Activated CD4-positive, alpha-beta T cell treated with anti-CD3 and anti-CD28 coated beads, Interleukin-2, amount 10 ng/mL, durations not matched to agents 24 days and 14 days (primary cell): ENCODE results near the gene GPR108. TPM values are rescaled to one million over a fixed set of nuclear protein-coding genes. Genes with fewer than 3 reads are reported as not detected.

Experiments
- DNase-seq: peaks from one replicate; pipeline ENCODE4 v3.0.0; 2022
- H3K27ac Mint-ChIP-seq: one replicate; pipeline ENCODE4 v1.8.0; 2022; ENCODE audit warnings: mild to moderate bottlenecking, mixed read lengths
- H3K27me3 Mint-ChIP-seq: one replicate; pipeline ENCODE4 v1.8.0; 2022; ENCODE audit warnings: mixed read lengths
- H3K36me3 Mint-ChIP-seq: one replicate; pipeline ENCODE4 v1.8.0; 2022; ENCODE audit warnings: low read depth, mild to moderate bottlenecking, mixed read lengths
- H3K4me1 Mint-ChIP-seq: one replicate; pipeline ENCODE4 v1.8.0; 2021; ENCODE audit warnings: mixed read lengths
- H3K4me3 Mint-ChIP-seq: one replicate; pipeline ENCODE4 v1.8.0; 2022; ENCODE audit warnings: mild to moderate bottlenecking, moderate library complexity, mixed read lengths
- H3K9me3 Mint-ChIP-seq: one replicate; pipeline ENCODE4 v1.8.0; 2021; ENCODE audit warnings: mixed read lengths
- intact Hi-C: fragments of 100-400 bp; cut with micrococcal nuclease; formaldehyde crosslinking; loops from one replicate; pipeline ENCODE4 v1.15.1; 2023
- total RNA-seq: library from RNA; stranded (reverse); gene quantifications from 2 replicates; pipeline ENCODE4 v1.2.3, GENCODE V29; 2022

GPR108 gene
- total RNA-seq, 1 donor from 2014 or later, result 97.7 TPM

DNA sequence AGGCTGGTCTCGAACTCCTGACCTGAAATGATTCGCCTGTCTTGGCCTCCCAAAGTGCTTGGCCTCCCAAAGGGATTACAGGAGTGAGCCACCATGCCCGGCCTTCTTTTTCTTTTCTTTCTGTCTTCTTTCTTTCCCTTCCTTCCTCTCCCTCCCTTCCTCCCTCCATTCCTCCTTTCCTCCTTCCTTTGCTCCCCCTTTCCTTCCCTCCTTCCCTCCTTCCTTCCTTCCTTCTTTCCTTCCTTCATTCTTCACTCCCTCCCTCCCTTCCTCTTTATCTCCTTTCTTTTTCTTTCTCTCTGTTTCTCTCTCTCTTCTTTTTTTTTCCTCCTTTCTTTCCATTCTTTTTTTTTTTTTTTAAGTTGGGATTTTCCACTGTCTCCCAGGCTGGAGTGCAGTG lies 29.0 kb downstream of the GPR108 start:
- intact Hi-C loops, result no loop called here
- Mint-ChIP-seq H3K4me1 (peaks cover 13% of the 10 kb centered on the region), H3K27ac (no peak overlapping the region), H3K27me3 (peaks cover 44% of the 10 kb centered on the region), H3K9me3 (no peaks in the 10 kb centered on the region), H3K4me3 (no peak overlapping the region), H3K36me3 (no peaks in the 10 kb centered on the region)
- DNase-seq, result no peak

DNA sequence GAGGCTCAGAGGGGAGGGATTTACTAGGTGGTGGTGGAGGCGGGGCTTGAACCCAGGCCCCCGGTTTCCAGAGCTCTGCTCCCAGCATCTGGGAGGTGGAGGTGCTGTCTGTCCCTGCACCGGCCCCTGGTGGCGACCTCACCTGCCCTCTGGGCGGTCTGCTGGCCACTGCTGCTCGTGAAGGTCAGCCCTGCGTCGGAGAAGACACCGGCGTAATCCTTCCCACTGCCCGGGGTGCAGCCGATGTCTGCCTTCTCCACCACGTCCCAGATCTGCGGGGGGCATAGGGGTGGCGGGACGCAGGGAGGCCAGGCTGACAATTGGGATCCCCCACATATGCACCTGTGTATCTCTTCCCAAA lies 29.7 kb downstream of the GPR108 start:
- Mint-ChIP-seq H3K27me3 (peaks cover 46% of the 10 kb centered on the region), H3K36me3 (no peaks in the 10 kb centered on the region), H3K27ac (no peak overlapping the region), H3K4me1 (peaks cover 13% of the 10 kb centered on the region), H3K9me3 (no peaks in the 10 kb centered on the region), H3K4me3 (no peak overlapping the region)
- no peak for DNase-seq
- intact Hi-C loops, result no loop called here

DNA sequence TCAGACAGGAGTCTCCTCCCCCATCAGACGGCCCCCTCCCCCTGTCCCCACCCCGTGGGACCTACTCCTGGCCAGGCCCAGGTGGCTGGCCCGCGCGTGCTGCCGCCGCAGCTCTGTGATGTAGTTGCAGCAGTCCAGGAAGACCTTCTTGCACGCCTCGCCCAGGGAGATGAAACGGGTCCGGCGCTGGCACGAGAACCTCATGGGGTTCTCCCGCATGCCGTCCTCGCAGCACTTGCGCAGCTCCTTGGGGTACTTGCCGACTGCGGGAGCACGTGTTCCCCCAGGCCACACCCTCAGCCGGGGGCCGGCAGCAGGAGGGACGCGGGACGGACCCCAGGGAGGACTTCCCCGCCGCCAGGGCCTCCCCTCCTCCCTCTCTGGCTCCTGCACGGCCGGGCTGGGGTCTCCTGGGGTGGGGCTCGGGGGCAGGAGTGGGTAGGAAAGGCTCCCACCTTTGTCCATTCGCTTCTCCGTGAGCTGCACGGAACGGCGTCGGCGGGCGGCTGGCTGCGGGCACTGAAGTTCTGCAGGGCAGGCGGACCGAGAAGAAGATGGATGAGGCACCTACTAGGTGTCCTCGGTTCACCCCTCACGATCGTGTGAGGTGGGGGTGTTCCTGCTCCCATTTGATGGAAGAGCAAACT lies 30.2 kb downstream of the GPR108 start:
- intact Hi-C loops, result no loop called here
- Mint-ChIP-seq H3K9me3 (no peaks in the 10 kb centered on the region), H3K27me3 (peaks cover 41% of the 10 kb centered on the region), H3K4me3 (no peak overlapping the region), H3K36me3 (no peaks in the 10 kb centered on the region), H3K27ac (no peak overlapping the region), H3K4me1 (peaks cover 13% of the 10 kb centered on the region)
- DNase-seq, result no peak

DNA sequence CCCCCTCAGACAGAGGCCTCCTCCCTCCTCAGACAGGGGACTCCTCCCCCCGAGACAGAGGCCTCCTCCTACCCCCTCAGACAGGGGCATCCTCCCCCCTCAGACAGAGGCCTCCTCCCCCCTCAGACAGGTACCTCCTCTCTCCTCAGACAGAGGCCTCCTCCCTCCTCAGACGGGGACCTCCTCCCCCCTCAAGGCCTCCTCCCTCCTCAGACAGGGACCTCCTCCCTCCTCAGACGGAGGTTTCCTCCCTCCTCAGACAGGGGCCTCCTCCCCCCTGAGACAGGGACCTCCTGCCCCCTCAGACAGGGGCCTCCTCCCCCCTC lies 30.8 kb downstream of the GPR108 start:
- no peak overlapping the region for H3K4me3 Mint-ChIP-seq
- peaks cover 13% of the 10 kb centered on the region for H3K4me1 Mint-ChIP-seq
- DNase-seq, result no peak
- H3K27me3 Mint-ChIP-seq, result peaks cover 39% of the 10 kb centered on the region
- intact Hi-C loops, result no loop called here
- H3K36me3 Mint-ChIP-seq, result no peaks in the 10 kb centered on the region
- no peak overlapping the region for H3K27ac Mint-ChIP-seq
- no peaks in the 10 kb centered on the region for H3K9me3 Mint-ChIP-seq

DNA sequence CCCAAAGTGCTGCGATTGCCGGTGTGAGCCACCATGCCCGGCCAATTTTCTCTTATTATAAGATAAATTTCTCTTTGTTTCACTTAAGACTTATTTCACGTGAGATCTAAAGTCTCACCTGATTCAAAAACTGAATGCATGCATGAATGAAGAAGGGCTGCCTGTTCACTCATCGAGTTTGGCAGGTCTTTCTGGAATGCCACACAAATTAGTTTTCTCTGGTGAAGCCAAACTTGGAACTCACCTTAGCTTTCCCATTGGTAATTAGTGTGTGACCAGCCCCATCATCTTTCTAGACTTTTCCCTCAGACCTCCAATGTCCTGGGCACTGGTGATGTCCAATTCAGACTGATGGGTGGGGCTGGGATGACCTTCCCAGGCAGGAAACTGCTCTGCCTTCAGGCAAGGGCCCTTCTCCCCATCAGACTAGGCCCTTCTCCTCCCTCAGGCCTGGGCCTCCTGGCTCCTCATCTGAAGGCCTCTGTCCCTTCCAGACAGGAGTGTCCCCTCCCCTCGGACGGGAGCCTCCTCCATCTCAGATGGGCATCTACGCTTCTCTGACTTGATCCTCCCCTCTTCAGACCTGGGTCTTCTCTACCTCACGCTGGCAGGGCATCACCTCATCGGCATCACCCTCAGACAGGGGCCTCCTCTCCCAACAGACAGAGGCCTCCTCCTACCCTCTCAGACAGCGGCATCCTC lies 31.3 kb downstream of the GPR108 start:
- Mint-ChIP-seq H3K27me3 (peaks cover 34% of the 10 kb centered on the region), H3K27ac (no peak overlapping the region), H3K4me3 (no peak overlapping the region), H3K36me3 (no peaks in the 10 kb centered on the region), H3K4me1 (peaks cover 12% of the 10 kb centered on the region), H3K9me3 (no peaks in the 10 kb centered on the region)
- no peak for DNase-seq
- intact Hi-C loops, result no loop called here

DNA sequence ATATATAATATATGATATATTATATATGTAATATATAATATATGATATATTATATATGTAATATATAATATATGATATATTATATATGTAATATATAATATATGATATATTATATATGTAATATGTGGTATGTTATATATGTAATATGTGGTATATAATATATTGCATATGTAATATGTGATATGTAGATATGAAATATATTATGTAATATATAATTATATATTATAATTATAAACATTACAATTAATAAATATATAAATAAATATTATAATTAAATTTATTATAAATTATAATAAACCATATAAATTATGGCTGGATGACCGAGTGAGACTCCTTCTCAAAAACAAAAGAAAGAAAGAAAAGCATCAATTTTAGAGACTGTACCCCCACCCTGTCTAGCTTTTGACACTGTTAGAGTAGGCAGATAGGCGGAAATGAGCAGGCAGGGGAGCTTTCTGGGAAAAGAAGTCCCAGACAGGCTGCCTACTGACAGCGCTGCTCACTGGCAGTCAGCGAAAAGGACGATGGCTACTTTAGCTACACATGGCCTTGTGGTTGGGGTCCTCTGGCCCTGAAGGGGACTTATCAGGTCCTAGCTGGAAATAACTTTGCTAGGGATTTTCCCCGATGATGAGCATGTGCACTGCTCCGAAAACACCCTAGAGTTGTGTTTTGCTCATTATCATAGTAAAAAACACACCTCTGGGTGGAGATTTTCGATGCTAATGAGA lies 36.6 kb downstream of the GPR108 start:
- intact Hi-C loops, result no loop called here
- Mint-ChIP-seq H3K27me3 (peaks cover 2% of the 10 kb centered on the region), H3K27ac (no peak overlapping the region), H3K4me1 (peaks cover 3% of the 10 kb centered on the region), H3K4me3 (no peak overlapping the region), H3K9me3 (no peaks in the 10 kb centered on the region), H3K36me3 (no peaks in the 10 kb centered on the region)
- DNase-seq, result no peak

DNA sequence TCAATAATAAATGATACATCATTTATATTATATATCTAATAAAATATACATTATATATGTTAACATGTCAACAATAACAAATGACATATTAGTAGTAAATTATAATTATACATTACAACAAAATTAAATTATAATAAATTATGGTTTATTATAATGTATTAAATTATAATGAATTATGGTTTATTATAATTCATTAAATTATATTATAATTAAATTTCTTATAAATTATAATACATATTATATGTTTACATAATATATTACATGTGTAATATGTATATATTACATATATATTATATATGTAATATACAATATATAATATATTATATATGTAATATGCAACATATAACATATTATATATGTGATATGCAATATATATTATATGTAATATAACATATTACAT lies 37.4 kb downstream of the GPR108 start:
- no peaks in the 10 kb centered on the region for H3K9me3 Mint-ChIP-seq
- no peaks in the 10 kb centered on the region for H3K36me3 Mint-ChIP-seq
- no peak for DNase-seq
- H3K27ac Mint-ChIP-seq, result no peak overlapping the region
- H3K4me3 Mint-ChIP-seq, result no peak overlapping the region
- intact Hi-C loops, result no loop called here
- peaks cover 2% of the 10 kb centered on the region for H3K27me3 Mint-ChIP-seq
- H3K4me1 Mint-ChIP-seq, result peaks cover 3% of the 10 kb centered on the region

DNA sequence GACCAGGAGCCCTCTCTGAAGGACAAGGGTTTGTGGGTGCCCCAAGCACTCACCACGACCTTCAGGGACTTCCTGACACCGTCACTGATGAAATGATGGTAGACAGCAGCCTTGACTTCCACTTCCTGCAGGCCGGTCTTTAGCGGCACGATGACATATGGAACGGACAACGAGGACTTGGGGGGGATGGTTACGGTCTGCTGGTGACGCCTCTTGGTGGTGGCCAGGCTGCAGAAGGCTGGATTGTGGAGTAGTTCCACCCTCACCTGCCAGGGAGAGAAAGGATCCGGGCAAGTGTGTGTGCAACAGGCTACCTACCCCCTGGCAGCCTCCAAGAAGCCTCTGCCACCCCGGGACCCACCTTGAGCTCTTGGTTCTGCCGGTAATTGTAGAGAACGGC lies 40.1 kb downstream of the GPR108 start:
- intact Hi-C loops, result no loop called here
- no peaks in the 10 kb centered on the region for H3K27me3 Mint-ChIP-seq
- DNase-seq, result no peak
- H3K36me3 Mint-ChIP-seq, result no peaks in the 10 kb centered on the region
- H3K4me3 Mint-ChIP-seq, result no peak overlapping the region
- H3K4me1 Mint-ChIP-seq, result peaks cover 3% of the 10 kb centered on the region
- no peak overlapping the region for H3K27ac Mint-ChIP-seq
- no peaks in the 10 kb centered on the region for H3K9me3 Mint-ChIP-seq

DNA sequence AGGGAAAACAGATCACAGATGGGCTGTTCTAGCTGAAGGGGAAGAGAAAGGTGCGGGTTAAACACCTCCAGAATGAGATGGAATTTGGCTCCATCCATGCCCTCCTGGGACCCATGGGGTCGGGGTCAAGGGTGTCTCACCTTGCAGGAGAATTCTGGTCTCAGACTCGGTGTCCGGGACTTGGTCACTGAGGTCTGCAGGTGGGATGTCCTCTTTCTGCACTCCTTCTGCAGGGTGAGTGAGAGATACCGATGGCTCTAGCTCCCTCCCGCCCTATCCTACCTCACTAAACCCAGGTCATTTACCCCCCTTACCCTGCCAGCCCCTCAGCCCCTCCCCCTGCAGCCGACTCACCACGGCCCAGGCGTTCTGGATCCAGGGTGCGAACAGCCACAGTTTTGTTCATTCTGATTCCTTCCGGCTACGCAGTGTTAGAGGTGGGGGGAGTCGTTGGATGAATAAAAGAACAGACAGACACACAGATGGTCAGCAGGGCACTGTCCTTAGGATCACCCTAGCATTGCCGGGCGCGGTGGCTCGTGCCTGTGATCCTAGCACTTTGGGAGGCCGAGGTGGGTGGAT lies 41.0 kb downstream of the GPR108 start:
- peaks cover under 1% of the 10 kb centered on the region for H3K27me3 Mint-ChIP-seq
- no peak overlapping the region for H3K4me3 Mint-ChIP-seq
- H3K27ac Mint-ChIP-seq, result no peak overlapping the region
- peaks cover 3% of the 10 kb centered on the region for H3K4me1 Mint-ChIP-seq
- no peaks in the 10 kb centered on the region for H3K36me3 Mint-ChIP-seq
- intact Hi-C loops, result no loop called here
- H3K9me3 Mint-ChIP-seq, result no peaks in the 10 kb centered on the region
- DNase-seq, result no peak

DNA sequence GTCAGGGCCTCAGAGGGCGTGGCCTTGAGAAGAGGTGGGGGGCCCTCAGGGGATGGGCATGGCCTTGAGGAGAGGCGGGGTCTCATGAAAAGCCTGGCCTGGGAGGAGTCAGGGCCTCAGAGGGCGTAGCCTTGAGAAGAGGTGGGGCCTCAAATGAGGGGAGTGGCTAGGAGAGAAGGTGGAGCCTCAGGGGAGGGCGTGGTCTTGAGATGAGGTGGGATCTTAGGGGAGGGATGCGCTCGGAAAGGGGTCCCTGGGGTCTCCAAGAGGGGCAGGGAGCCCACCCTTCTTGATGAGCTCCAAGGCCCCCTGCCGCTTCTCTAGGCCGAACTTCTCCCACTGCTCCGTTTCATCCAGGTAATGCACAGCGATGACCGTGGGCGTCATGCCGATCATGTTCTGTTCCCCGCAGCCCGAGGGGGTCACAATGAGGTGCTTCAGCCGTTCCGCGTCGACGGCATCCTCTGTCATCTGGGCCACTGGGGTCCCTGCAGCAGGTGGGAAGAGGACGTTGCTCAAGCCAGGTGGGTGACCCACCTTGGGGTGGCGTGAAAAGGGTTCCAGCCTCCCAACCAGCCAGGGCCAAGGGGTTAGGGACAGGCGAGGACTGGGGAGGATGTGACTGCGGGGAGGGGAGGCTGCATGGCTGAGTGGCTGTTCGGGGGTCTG lies 43.1 kb downstream of the GPR108 start:
- peaks cover 2% of the 10 kb centered on the region for H3K27me3 Mint-ChIP-seq

DNA sequence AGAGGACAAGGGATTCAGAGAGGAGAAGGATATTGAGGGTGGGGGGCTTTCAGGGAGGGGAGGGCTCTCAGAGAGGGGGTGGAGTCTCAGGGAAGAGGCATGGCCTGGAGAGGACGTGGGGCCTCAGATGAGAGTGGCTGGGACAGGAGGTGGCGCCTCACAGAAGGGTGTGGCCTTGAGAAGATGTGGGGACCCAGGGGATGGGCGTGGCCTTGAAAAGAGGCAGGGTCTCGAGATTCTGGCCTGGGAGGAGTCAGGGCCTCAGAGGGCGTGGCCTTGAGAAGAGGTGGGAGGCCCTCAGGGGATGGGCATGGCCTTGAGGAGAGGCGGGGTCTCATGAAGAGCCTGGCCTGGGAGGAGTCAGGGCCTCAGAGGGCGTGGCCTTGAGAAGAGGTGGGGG lies 43.7 kb downstream of the GPR108 start:
- peaks cover 8% of the 10 kb centered on the region for H3K4me1 Mint-ChIP-seq
- peaks cover 2% of the 10 kb centered on the region for H3K27me3 Mint-ChIP-seq
- no peak overlapping the region for H3K27ac Mint-ChIP-seq
- no peak for DNase-seq
- no peaks in the 10 kb centered on the region for H3K36me3 Mint-ChIP-seq
- intact Hi-C loops, result no loop called here
- no peak overlapping the region for H3K4me3 Mint-ChIP-seq
- H3K9me3 Mint-ChIP-seq, result no peaks in the 10 kb centered on the region

More for the DNA sequence above, 43.1 kb downstream of the GPR108 start:
- no peak for DNase-seq
- intact Hi-C loops, result no loop called here
- Mint-ChIP-seq H3K4me1 (peaks cover 4% of the 10 kb centered on the region), H3K27ac (no peak overlapping the region), H3K36me3 (no peaks in the 10 kb centered on the region), H3K9me3 (no peaks in the 10 kb centered on the region), H3K4me3 (no peak overlapping the region)

DNA sequence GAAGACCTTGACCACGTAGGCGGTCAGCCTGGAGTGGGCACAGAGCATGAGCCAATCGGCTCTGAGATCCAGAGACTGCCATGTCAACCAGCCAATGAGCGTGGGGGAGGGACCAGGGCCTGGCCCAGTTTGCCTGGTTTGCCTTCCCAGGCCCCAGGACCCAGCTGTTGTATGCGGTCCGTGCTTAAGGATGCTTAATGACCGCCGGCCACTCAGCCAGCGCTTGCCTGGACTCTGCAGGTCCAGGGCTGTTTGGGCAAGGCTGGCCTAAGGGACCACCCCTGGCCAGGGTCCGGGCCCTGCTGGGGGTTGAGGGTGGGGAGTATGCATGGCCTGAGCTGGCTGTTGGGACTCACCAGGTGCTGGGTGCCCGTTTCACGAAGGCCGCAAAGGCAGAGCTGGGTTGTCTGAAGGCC lies 44.3 kb downstream of the GPR108 start:
- no peak overlapping the region for H3K4me3 Mint-ChIP-seq
- peaks cover 2% of the 10 kb centered on the region for H3K27me3 Mint-ChIP-seq
- no peaks in the 10 kb centered on the region for H3K36me3 Mint-ChIP-seq
- H3K4me1 Mint-ChIP-seq, result peaks cover 9% of the 10 kb centered on the region
- H3K9me3 Mint-ChIP-seq, result no peaks in the 10 kb centered on the region
- DNase-seq, result no peak
- H3K27ac Mint-ChIP-seq, result no peak overlapping the region
- intact Hi-C loops, result no loop called here

DNA sequence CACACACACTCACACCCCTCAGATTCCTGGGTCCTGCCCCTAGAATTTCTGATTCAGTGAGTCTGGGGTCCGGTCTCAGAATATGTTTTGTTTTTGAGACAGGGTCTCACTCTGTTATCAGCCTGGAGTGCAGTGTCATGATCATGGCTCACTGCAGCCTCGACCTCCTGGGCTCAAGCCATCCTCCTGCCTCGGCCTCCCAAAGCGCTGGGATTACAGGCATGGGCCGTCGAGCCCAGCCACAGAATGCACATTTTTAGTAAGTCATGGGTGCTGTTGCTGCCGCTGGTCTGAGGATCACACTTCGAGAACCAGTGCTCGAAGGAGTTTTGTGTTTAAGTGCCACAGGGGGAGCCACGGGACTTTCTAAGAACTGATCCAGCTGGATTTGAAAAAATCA lies 45.4 kb downstream of the GPR108 start:
- no peak overlapping the region for H3K4me3 Mint-ChIP-seq
- no peak for DNase-seq
- no peak overlapping the region for H3K27ac Mint-ChIP-seq
- peaks cover 4% of the 10 kb centered on the region for H3K9me3 Mint-ChIP-seq
- peaks cover 10% of the 10 kb centered on the region for H3K4me1 Mint-ChIP-seq
- intact Hi-C loops, result no loop called here
- H3K27me3 Mint-ChIP-seq, result peaks cover 2% of the 10 kb centered on the region
- no peaks in the 10 kb centered on the region for H3K36me3 Mint-ChIP-seq

DNA sequence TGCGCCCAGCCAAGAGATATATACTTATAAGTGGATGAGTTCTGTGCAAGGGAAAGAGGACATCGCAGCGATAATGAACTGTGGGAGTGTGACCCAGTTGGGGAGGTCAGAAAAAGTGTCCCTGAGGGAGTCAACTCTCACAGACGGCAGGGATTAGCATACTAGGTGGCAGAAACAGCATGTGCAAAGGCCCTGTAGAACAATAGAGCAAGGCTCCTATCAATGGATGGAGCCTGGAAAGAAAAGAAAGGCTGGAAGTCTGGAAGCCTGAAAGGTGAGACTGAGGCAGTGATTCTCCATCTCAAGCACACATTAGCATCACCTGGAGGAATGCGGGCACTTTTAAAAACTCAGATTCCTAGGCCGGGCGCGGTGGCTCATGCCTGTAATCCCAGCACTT lies 46.0 kb downstream of the GPR108 start:
- Mint-ChIP-seq H3K36me3 (no peaks in the 10 kb centered on the region), H3K4me1 (peaks cover 11% of the 10 kb centered on the region), H3K4me3 (no peak overlapping the region), H3K27me3 (peaks cover 2% of the 10 kb centered on the region), H3K27ac (no peak overlapping the region), H3K9me3 (peaks cover 4% of the 10 kb centered on the region)
- intact Hi-C loops, result no loop called here
- DNase-seq, result no peak
